Gastrocnemius medialis (tissue), 4 donors: Measurements from ENCODE around the gene SLC29A3.

Experiments
- CTCF ChIP-seq, 5 experiments: fragments of 450-650 bp in 3 of 5; fragments of 200-600 bp in 2 of 5; sonication (generic) in 2 of 5; IDR thresholded peaks in 4 of 5; conservative IDR thresholded peaks in 1 of 5; 1 replicate in 4 of 5; 2 replicates in 1 of 5; pipeline ENCODE4 v1.5.1; 2016 to 2019; ENCODE audit warnings: antibody characterized with exemption in 5 of 5, mild to moderate bottlenecking in 3 of 5, moderate library complexity in 3 of 5
- POLR2A ChIP-seq, 2 donors: fragments of 450-650 bp; IDR thresholded peaks; one replicate each; pipeline ENCODE4 v1.6.1; 2017; ENCODE audit warnings: antibody characterized with exemption in 2 of 2, mild to moderate bottlenecking in 2 of 2, moderate library complexity in 2 of 2

DNA sequence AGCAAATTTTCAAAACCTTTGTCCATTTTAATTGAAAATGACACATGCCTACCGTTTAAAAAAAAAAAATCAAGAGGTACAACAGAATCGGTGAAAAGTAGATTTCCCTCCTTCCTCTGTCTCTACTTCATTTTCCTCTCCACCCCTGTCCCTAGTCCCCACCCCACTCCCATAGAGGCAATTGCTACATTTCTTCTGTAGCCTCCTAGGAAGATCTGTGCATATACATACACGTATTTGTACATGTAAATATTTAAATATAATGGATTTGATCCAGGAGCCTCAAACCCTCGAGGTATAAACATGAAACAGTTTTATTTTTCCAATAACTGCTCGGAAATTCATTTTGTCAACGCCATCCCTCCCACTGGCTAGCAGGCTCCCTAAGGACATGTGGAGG, 14.1 kb upstream of the SLC29A3 start:
- TF ChIP-seq CTCF (IDR thresholded peaks at IDR 0.05 in 4 of 5, conservative IDR thresholded peaks at IDR 0.05 in 1 of 5) (no peak), POLR2A (IDR thresholded peaks at IDR 0.05) (no peak)
